HG03442 (cell line): ENCODE data around the gene GDF11.

Experiments
- ATAC-seq: cut with Tn5 transposase; IDR thresholded peaks from one replicate; pipeline ENCODE4 v1.9.1; 2021; ENCODE audit warnings: mild to moderate bottlenecking, moderate library complexity; ENCODE audit not compliant: unreplicated experiment

The GDF11 gene

DNA sequence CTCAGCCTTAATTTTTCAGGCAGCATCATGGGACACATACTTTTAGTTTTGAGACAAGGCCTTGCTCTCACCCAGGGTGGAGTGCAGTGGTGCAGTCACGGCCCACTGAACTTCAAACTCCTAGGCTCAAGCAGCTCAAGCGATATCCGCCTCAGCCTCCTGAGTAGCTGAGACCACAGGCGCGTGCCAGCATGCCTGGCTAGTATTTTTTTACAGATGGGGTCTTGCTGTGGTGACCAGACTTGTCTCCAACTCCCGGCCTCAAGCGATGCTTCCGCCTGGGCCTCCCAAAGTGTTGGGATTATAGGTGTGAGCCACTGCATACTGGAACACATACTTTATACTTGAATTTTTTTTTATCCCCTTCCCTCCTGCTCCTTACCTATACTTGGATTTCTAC lies 20.0 kb upstream of the GDF11 start:
- no peak for ATAC-seq

DNA sequence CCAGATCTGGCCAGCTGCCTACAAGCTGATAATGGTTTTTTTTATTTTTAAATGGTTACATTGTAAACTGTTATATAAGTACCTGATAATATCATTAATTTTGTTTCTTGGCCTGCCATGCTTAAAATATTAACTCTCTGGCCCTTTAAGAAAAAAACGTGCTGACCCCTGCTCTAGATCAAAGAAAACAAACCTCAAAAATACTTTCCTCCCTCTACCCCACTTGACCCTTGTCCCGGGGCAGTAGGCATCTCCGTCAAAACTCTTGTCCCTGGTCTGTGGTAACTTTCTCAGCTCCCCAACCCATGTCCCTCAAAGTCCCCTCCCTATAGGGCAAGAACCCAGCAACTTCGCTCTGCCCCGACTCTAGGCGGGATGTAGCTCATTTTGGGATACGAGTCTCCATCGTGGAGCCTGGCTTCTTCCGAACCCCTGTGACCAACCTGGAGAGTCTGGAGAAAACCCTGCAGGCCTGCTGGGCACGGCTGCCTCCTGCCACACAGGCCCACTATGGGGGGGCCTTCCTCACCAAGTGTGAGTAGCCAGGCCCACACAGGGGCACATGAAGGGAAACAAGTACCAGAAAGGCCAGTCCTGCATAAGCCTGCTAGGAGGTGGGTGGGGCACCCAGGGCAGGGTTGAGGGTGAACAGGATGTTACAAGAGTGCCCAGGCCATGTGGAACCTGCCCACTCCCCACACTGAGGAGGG lies 19.3 kb upstream of the GDF11 start:
- no peak for ATAC-seq

DNA sequence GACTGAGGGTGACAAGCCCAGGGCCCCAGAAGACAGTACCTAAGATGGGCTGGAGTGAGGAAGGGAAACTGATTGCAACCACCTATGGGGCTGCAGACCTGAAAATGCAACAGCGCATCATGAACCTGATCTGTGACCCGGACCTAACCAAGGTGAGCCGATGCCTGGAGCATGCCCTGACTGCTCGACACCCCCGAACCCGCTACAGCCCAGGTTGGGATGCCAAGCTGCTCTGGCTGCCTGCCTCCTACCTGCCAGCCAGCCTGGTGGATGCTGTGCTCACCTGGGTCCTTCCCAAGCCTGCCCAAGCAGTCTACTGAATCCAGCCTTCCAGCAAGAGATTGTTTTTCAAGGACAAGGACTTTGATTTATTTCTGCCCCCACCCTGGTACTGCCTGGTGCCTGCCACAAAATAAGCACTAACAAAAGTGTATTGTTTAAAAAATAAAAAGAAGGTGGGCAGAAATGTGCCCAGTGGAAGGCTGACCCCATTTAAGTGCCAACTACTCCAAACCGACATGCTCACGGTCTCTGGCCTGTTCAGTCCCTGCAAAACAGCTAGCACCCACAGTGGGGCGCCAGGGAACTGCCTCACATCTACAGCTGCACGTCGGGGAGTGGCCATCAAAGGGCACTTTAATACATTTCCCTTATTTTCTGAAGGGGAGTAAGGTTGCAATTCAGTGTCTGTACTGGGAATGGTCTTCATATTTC lies 18.5 kb upstream of the GDF11 start:
- no peak for ATAC-seq

DNA sequence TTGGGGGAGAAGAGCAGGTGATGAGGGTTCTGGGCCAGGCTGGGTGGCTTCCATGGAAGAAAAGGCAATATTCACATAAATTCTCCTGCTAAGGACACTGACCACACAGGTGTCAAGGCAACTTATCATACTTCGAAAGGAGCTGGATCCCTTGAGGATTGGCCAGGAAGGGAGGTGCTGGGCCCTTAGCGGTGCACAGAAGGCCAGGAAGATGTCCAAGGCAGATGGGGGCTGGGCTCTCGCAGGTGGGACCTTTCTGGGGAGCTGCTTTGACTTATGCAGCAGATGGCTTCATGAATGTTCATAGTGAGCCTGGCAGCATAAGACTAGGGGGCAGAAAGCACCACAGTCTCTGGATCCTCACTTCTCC lies 18.0 kb upstream of the GDF11 start:
- ATAC-seq = no peak

DNA sequence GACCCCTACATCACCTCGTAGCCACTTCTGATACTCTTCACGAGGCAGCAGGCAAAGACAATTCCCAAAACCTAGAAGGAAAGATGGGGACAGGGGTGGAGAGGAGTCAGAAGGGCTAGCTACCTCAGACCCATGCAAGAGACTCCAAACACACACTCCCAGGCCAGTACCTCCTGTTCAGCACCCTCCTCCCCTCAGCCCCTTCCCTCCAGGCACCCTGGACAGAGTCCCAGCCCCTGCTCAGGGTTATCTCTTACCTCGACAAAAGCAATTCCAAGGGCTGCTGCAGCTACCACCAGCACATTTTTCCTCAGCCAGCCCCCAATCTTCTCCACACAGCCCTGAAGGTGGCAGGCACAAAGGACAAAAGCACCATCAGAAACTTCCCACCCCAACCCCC lies 17.4 kb upstream of the GDF11 start:
- ATAC-seq = no peak

DNA sequence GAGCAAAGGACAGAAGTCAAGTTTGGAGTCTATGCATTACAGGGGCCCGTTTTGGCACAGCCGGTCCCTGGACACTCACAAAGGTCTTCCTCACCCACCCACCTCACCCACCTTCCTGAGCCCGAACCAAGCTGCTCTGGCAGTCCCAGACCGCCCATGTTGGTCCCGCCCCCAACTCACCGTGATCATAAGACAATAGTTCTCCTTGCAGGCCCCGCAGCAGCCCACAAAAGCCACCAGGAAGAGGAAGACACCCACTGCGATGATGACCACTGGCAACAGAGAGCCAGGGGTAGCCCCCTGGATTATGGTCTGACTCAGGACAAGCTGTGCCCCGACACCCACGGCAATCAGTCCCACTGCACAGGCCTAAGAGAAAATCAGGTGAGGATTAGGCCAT lies 16.0 kb upstream of the GDF11 start:
- ATAC-seq = no peak

DNA sequence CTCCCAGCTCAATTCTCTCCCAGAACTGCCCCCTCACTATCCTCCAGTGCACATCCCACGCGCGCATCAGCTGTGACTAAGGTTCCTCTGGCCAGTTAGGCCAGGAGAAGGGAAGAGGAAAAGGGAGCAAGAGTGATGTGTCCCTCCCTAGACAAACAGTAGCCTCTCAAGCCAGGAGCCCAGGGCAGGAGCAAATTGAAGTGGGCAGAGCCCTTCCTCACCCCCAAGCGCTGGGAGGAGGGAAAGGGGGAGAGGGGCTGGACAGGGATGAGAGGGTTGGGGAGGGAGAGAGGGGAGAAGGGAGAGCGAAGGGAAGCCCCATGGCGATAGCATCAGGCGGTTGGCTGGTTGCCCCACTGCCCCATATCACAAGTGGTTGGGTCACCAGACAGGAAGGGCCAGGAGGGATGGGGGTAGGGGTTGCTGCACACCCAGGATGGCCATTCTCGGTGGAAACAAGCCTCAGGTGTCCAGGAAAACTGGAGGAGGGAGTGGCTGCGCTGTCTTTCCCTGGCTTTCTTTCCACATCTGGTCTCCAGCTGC lies 15.2 kb upstream of the GDF11 start:
- ATAC-seq = no peak

DNA sequence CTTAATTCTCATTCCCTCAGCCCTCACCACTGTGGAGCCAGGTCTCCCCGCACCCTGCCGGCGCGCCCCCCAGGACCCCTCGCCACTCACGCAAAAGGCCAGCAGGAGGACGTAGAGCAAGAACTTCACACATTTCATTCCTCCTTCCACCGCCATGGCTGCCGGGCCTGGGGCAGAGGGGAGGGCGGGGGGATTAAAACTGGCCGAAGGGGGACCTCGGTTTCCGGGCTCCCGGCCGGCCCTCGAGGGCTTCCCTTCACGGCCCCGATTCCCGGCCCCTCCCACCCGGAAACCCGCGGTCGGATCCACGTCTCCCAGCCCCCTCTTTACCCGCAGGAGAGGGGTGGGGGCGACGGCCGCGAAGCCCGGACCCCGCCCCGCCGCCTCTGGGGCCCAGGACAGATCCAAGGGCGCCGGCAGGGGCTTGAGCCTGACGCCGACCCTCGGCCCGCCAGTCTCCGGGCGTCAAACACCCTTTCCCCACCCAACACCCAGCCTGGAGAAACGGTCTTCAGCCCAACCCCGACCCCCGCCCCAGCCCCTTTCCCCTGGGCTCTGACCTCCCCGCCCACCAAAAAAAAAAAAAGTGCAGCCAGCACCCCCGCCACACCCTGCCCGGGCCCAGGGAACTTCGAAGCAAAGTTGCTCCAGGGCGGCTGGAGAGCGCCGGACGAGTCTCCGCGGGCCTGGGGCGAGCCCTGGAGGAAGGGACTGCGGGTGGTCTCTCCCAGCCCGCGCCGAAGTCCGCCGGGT lies 14.6 kb upstream of the GDF11 start:
- no peak for ATAC-seq

DNA sequence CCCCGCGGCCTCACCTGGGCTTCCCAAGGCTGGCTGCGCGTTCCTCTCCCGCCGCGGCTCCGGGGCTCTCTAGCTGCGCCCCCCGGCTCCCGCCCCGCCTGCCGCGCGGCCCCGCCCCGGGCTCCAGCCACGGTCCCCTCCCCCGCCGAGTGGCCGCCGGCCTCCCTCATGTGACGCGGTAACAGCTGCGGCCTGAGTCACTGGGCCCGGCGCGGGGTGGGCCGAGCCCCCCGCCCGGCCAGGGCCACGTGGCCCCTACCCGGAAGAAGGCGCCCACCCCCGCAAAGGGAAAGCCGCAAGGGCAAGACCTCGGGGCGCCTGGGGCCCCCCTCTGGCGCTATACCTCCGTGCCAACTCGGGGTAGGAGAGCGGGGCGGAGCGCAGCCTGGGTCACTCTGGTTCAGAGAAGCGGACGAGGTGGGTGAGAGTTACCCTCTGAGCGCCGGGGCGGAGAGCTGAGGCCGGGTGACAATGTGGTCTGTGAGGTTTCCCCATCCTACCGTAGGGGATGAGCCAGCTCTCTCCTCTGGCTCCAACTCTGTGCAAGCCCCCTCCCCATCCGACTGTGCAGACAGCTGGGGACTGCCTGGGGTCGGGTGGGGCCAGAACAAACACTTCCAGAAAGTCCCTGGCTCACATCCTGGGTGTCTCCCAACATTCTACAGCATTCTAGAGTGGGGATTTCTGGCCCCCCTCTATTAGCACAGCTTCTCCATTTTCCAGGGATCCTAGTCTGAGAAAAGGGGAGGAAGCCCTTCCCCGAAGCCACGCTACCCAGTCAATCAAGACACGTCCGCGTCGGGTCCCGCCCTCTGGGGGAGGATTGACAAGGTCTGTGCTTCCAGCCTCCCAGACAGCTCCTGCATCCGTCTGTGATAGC lies 13.7 kb upstream of the GDF11 start, which contains the start of gene CD63:
Gene CD63 (minus strand): TSS at position 71 of the 880 bp plus-strand sequence. CDS start 668 bp downstream, outside the sequence.
- peak; percentile 60 for ATAC-seq

DNA sequence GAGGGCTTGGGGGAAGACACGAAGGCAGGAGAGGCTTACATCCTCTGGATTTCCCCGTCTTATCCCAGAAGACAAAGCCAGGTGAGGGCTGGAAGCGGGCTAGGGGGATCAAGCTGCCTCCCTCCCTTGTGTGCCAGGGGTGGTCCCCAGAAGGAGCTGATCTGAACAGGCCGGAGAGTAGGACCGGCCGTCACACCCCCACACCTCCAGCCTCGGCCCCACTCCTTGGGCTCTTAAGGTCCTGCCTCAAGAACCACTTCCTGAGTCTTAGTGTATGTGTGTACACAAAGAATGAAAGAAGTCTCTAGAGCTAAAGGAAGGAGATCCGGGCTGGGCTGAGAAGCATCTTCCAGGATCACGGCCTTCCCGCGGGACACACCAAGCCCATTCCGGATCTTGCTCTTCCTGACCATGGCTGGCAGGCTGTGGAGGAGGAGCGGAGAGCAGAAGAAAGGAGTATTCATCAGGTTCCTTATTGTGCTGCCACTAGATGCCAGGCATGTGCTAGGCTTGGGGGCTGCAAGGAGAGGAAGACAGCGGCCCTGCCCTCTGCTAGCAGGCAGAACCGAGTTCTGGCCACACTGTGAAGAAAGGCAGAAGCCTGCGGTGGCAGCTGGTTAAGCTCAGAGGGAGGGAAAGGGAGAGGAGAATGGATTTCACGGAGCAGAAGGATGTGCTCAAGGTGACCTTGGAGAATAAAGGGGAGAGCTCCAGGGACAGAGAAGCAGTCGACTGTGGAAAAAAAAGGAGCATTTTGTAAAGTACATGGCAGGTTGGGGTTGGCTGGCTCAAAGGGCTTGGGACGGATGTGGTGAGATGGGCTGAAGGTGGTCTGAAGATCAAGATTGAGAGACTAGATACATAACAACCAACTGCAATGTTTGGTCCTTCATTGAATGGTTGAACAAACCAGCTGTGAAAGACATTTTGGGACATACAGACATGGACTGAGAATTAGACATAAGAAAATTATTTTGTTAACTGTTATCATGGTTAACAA lies 12.8 kb upstream of the GDF11 start:
- peak; percentile 40 for ATAC-seq

DNA sequence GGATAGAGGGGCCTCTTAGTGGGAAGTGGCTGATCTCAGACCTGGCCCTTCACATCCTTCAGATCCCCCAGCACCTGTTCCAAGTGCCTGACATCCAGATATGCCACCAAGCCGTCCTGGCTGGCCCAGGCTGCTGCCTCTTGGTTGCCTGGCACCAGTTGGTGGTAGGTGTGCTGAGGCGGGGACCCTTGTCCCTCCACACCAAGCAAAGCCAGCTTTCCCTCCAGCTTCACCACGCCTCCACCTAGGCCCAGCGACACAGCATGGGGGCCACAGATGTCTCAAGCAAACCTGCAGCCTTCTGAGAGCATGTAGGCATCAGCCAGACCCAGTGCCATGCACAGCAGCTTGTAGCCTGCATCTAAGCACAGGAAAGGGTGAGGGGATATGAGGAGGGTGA lies 10.6 kb upstream of the GDF11 start:
- ATAC-seq = no peak

DNA sequence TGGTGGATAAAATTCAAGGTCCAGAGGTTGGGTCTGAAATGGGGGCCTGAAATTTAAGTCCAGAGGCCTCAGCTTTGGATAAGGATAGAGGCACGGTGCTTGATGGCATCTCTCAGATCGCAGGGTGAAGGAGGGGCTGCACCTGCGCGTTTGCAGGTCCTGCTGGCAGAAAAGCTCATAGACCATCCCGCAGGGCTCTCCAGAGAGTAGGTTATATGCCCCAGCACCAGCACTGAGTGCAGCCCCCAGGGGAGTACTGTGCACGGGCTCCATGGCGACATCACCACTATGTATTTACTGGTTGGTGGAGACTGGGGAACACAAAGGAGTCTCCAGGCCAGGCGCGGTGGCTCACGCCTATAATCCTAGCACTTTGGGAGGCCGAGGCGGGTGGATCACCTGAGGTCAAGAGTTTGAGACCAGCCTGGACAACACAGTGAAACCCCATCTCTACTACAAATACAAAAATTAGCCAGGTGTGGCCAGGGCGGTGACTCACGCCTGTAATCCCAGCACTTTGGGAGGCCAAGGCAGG lies 9.8 kb upstream of the GDF11 start:
- no peak for ATAC-seq

DNA sequence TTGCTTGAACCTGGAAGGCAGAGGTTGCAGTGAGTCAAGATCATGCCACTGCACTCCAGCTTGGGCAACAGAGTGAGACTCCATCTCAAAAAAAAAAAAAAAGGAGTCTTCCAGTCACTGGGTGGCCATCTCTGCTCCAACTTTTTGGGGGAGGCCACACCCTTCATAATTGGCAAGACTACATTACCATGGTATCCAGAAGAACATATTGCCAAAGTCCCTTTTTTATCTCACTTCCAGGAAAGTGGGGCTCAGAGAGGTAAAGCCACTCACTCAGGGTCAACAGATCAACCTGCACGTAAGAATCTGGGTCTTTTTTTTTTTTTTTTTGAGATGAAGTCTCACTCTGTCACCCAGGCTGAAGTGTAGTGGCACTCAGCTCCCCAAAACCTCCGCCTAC lies 9.1 kb upstream of the GDF11 start:
- no peak for ATAC-seq

DNA sequence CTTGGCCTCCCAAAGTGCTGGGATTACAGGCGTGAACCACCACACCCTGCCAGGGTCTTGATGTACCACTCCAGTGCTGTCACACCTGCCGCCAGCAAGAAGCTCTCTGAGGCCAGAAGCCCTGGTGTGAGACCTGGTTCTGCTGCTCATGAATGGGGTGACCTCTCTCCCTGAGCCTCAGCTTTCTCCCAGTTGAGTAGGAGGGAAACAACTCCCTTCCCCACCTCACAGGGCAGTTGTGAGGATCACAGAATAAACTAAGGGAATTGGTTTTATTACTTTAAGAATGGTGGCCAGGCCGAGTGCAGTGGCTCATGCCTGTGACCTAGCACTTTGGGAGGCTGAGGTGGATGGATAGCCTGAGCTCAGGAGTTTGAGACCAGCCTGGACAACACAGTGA lies 8.3 kb upstream of the GDF11 start:
- no peak for ATAC-seq

DNA sequence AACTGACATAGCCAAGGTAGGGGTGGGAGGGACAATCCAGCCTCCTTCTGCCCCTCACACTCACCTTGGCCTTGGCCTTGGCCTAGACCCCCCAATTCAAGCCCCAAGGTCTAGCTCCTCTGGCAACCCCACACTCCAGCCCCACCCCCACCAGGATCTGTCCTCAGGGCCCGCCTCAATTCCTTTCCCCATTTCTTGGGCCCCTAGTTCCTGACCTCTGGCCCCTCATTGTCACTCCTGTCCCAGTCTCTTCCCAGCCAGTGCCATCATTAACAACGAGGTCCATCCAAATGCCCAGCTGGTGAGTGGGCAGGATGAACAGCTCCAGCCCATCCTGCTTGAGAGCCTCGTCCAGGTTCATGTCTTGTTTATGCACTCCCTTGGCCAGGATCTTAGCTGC lies 6.8 kb upstream of the GDF11 start:
- no peak for ATAC-seq

DNA sequence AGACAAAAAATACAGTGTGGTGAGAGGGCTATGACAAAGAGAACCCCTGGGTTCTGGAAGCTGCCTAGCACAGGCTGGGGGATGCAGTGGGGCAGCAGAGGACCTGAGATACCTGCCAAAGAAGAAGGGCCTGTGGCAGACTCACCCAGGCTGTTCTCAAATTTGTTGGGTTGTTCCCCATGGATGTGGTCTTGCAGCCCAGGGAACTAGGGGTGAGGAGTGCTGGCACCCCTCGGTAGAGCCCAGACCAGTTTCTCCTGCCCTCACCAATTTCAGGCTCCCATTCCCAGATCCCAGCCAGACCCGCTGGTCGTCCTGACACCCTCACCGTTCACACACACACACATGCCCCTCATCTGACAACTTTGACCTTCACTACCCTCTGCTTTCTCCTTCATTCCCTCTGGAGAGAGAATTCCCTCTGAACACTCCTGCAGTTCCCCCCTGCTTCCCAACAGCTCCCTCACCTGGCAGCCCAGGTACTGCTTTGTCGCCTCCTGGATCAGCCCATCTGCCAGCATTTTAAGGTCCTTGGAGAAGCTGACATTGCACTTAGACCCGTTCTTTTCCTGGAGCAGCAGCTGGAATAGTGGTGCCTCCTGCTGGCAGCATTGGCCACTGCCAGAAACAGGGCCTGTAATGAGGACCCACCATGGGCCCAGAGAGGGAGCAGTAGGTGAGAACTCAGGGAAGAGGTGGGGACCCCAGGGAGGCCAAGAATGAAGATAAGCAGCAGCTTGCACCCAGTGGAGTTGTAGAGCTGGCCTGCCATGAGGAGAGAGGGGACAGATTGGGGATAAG lies 5.9 kb upstream of the GDF11 start:
- ATAC-seq = peak; percentile 36

DNA sequence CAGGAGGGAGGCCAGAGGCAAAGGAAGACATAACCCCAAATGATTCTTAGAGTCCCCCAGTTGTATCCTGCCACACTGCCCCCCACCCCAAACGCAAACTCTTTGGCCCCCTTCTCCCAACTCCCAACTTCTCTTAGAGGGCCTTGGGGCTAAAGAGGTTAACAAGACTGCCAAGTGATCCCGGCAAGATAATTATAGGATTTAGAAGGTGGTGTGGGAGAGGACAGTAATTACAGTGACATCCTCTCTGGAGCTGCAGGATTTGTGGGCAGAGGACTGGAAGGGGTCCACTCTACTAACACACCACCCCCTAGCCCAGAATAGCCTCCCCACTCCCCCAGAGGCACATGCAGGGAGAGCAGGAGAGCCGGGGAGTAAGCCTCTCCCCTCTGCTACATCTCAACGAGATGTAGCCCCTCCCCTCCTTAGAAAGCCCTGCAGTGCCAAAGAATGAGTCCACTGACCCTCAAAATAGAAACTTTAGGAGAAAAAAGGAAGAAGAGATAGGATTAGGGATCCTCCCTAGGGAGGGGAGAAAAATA lies 5.3 kb upstream of the GDF11 start:
- ATAC-seq = peak; percentile 12
